HEK293 (cell line): Measurements from ENCODE around the gene PLCXD1.

Experiments
- CTCF ChIA-PET: fragments of 350-600 bp; formaldehyde crosslinking; extraction: SDS; loops from one replicate; lab custom pipeline; 2021; ENCODE audit warnings: antibody characterized with exemption; lab: Yijun Ruan, JAX
- POLR2A ChIA-PET: fragments of 300-600 bp; formaldehyde crosslinking; extraction: SDS; loops from one replicate; lab custom pipeline; 2020; ENCODE audit warnings: antibody characterized with exemption, inconsistent platforms; lab: Yijun Ruan, JAX
- H3K27ac ChIP-seq: fragments of 200-500 bp; sonication (Bioruptor generic); 2 replicates; pipeline ENCODE4 v1.5.1; 2014; ENCODE audit warnings: low read depth, low read length, control low read depth, inconsistent platforms; ENCODE audit errors: extremely low read depth
- H3K36me3 ChIP-seq, 2 experiments: fragments of 200-500 bp in 1 of 2; sonication (Bioruptor generic) in 1 of 2; 1 replicate in 1 of 2; 2 replicates in 1 of 2; pipeline ENCODE4 v1.5.1; 2014 to 2017; ENCODE audit warnings: inconsistent platforms in 2 of 2, low read length in 2 of 2; ENCODE audit not compliant: control insufficient read depth in 2 of 2, insufficient read depth in 1 of 2
- H3K4me1 ChIP-seq: fragments of 200-500 bp; sonication (Bioruptor generic); 2 replicates; pipeline ENCODE4 v1.5.1; 2014; ENCODE audit warnings: mild to moderate bottlenecking, low read length, inconsistent platforms; ENCODE audit not compliant: control insufficient read depth, insufficient read depth
- H3K4me3 ChIP-seq: 2 replicates; pipeline ENCODE4 v1.5.1; 2011; ENCODE audit warnings: low read depth, mild to moderate bottlenecking, control low read depth, low read length, moderate library complexity
- H3K9me3 ChIP-seq: fragments of 200-500 bp; sonication (Bioruptor generic); 2 replicates; pipeline ENCODE4 v1.5.1; 2014; ENCODE audit warnings: low read depth, low read length, inconsistent platforms; ENCODE audit not compliant: control insufficient read depth, insufficient read depth
- KLF9 ChIP-seq: fragments of 450-650 bp; formaldehyde crosslinking; IDR thresholded peaks from 2 replicates; pipeline ENCODE4 v1.5.1; 2016; ENCODE audit warnings: missing biosample characterization, missing genetic modification characterization, low read depth
- MEIS1 ChIP-seq: sonication (generic); formaldehyde crosslinking; IDR thresholded peaks from 2 replicates; pipeline ENCODE4 v1.8.1; 2022; ENCODE audit warnings: missing genetic modification reagents, mild to moderate bottlenecking, borderline replicate concordance
- MZF1 ChIP-seq: fragments of 450-650 bp; formaldehyde crosslinking; IDR thresholded peaks from 2 replicates; pipeline ENCODE4 v1.5.1; 2017; ENCODE audit warnings: missing biosample characterization, missing genetic modification characterization, borderline replicate concordance
- PRDM4 ChIP-seq: fragments of 450-650 bp; formaldehyde crosslinking; IDR thresholded peaks from 2 replicates; pipeline ENCODE4 v1.5.1; 2017; ENCODE audit warnings: missing biosample characterization, missing genetic modification characterization
- YY1 ChIP-seq: fragments of 450-650 bp; formaldehyde crosslinking; IDR thresholded peaks from 2 replicates; pipeline ENCODE4 v1.5.1; 2018; ENCODE audit warnings: missing biosample characterization, missing genetic modification characterization
- ZBTB17 ChIP-seq: fragments of 450-650 bp; formaldehyde crosslinking; IDR thresholded peaks from 2 replicates; pipeline ENCODE4 v1.5.1; 2016; ENCODE audit warnings: missing biosample characterization, missing genetic modification characterization
- ZNF146 ChIP-seq: fragments of 450-650 bp; formaldehyde crosslinking; IDR thresholded peaks from 2 replicates; pipeline ENCODE4 v1.5.1; 2016; ENCODE audit warnings: missing biosample characterization, missing genetic modification characterization
- ZNF174 ChIP-seq: fragments of 450-650 bp; formaldehyde crosslinking; IDR thresholded peaks from 2 replicates; pipeline ENCODE4 v1.5.0; 2017; ENCODE audit warnings: missing biosample characterization, mild to moderate bottlenecking, missing genetic modification characterization
- ZNF202 ChIP-seq: fragments of 450-650 bp; formaldehyde crosslinking; IDR thresholded peaks from 2 replicates; pipeline ENCODE4 v1.5.1; 2016; ENCODE audit warnings: missing biosample characterization, missing genetic modification characterization, borderline replicate concordance
- ZNF214 ChIP-seq: fragments of 450-650 bp; formaldehyde crosslinking; IDR thresholded peaks from 2 replicates; pipeline ENCODE4 v1.5.1; 2017; ENCODE audit warnings: missing biosample characterization, mild to moderate bottlenecking, missing genetic modification characterization, borderline replicate concordance
- ZNF248 ChIP-seq: fragments of 450-650 bp; formaldehyde crosslinking; IDR thresholded peaks from 2 replicates; pipeline ENCODE4 v1.5.1; 2017; ENCODE audit warnings: missing biosample characterization, missing genetic modification characterization
- ZNF404 ChIP-seq: fragments of 450-650 bp; formaldehyde crosslinking; IDR thresholded peaks from 2 replicates; pipeline ENCODE4 v1.5.1; 2017; ENCODE audit warnings: missing biosample characterization, missing genetic modification characterization
- ZNF433 ChIP-seq: fragments of 450-650 bp; formaldehyde crosslinking; IDR thresholded peaks from 2 replicates; pipeline ENCODE4 v1.5.1; 2016; ENCODE audit warnings: missing biosample characterization, missing genetic modification characterization, low read depth
- ZNF530 ChIP-seq: fragments of 450-650 bp; formaldehyde crosslinking; IDR thresholded peaks from 2 replicates; pipeline ENCODE4 v1.5.1; 2016; ENCODE audit warnings: low read depth, missing biosample characterization, missing genetic modification characterization
- ZNF549 ChIP-seq: fragments of 450-650 bp; IDR thresholded peaks from 2 replicates; pipeline ENCODE4 v1.5.1; 2018; ENCODE audit warnings: missing biosample characterization, missing genetic modification characterization, mild to moderate bottlenecking, inconsistent platforms, moderate library complexity
- ZNF624 ChIP-seq: fragments of 450-650 bp; formaldehyde crosslinking; IDR thresholded peaks from 2 replicates; pipeline ENCODE4 v1.5.1; 2017; ENCODE audit warnings: missing biosample characterization, missing genetic modification characterization
- ZNF645 ChIP-seq: fragments of 450-650 bp; formaldehyde crosslinking; IDR thresholded peaks from 2 replicates; pipeline ENCODE4; 2016; ENCODE audit warnings: missing biosample characterization, missing genetic modification characterization
- ZNF701 ChIP-seq: fragments of 450-650 bp; formaldehyde crosslinking; IDR thresholded peaks from 2 replicates; pipeline ENCODE4 v1.5.1; 2016; ENCODE audit warnings: missing biosample characterization, missing genetic modification characterization
- ZNF768 ChIP-seq: fragments of 450-650 bp; formaldehyde crosslinking; IDR thresholded peaks from 2 replicates; pipeline ENCODE4 v1.5.1; 2018; ENCODE audit warnings: missing biosample characterization, mild to moderate bottlenecking, missing genetic modification characterization
- ZNF776 ChIP-seq: fragments of 450-650 bp; formaldehyde crosslinking; IDR thresholded peaks from 2 replicates; pipeline ENCODE4 v1.5.0; 2017; ENCODE audit warnings: missing biosample characterization, missing genetic modification characterization, borderline replicate concordance
- ZNF791 ChIP-seq: fragments of 450-650 bp; formaldehyde crosslinking; IDR thresholded peaks from 2 replicates; pipeline ENCODE4 v1.5.1; 2016; ENCODE audit warnings: missing biosample characterization, missing genetic modification characterization
- ZSCAN23 ChIP-seq: fragments of 450-650 bp; formaldehyde crosslinking; IDR thresholded peaks from 2 replicates; pipeline ENCODE4 v1.5.1; 2016; ENCODE audit warnings: missing biosample characterization, missing genetic modification characterization
- TF ChIP-seq, protein P1 (sequence below): fragments of 450-650 bp; formaldehyde crosslinking; IDR thresholded peaks from 2 replicates; pipeline ENCODE4 v1.5.1; 2016; ENCODE audit warnings: missing biosample characterization, missing genetic modification characterization
- TF ChIP-seq, protein P2 (sequence below): fragments of 450-650 bp; formaldehyde crosslinking; IDR thresholded peaks from 2 replicates; pipeline ENCODE4 v1.5.1; 2016; ENCODE audit warnings: missing biosample characterization, missing genetic modification characterization
- TF ChIP-seq, protein P3 (sequence below): fragments of 450-650 bp; IDR thresholded peaks from 2 replicates; pipeline ENCODE4 v1.5.1; 2018; ENCODE audit warnings: missing biosample characterization, mild to moderate bottlenecking, missing genetic modification characterization
- TF ChIP-seq, protein P4 (sequence below): fragments of 450-650 bp; formaldehyde crosslinking; IDR thresholded peaks from 2 replicates; pipeline ENCODE4 v1.5.1; 2016; ENCODE audit warnings: missing biosample characterization, missing genetic modification characterization

PLCXD1 gene

GRCh38 chrX:340641-341423 lies 59.7 kb downstream of the PLCXD1 start (continued):
- TF ChIP-seq, protein P1, sequence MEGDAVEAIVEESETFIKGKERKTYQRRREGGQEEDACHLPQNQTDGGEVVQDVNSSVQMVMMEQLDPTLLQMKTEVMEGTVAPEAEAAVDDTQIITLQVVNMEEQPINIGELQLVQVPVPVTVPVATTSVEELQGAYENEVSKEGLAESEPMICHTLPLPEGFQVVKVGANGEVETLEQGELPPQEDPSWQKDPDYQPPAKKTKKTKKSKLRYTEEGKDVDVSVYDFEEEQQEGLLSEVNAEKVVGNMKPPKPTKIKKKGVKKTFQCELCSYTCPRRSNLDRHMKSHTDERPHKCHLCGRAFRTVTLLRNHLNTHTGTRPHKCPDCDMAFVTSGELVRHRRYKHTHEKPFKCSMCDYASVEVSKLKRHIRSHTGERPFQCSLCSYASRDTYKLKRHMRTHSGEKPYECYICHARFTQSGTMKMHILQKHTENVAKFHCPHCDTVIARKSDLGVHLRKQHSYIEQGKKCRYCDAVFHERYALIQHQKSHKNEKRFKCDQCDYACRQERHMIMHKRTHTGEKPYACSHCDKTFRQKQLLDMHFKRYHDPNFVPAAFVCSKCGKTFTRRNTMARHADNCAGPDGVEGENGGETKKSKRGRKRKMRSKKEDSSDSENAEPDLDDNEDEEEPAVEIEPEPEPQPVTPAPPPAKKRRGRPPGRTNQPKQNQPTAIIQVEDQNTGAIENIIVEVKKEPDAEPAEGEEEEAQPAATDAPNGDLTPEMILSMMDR = no peak
- TF ChIP-seq, protein P2, sequence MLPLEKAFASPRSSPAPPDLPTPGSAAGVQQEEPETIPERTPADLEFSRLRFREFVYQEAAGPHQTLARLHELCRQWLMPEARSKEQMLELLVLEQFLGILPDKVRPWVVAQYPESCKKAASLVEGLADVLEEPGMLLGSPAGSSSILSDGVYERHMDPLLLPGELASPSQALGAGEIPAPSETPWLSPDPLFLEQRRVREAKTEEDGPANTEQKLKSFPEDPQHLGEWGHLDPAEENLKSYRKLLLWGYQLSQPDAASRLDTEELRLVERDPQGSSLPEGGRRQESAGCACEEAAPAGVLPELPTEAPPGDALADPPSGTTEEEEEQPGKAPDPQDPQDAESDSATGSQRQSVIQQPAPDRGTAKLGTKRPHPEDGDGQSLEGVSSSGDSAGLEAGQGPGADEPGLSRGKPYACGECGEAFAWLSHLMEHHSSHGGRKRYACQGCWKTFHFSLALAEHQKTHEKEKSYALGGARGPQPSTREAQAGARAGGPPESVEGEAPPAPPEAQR (tag by site-specific recombination) = no peak
- TF ChIP-seq ZNF530 = no peak
- TF ChIP-seq ZNF174 = no peak
- no peak for TF ChIP-seq ZNF248 (tag by site-specific recombination)
- TF ChIP-seq ZNF645 (tag by site-specific recombination) = no peak
- no peak for TF ChIP-seq YY1 (tag by site-specific recombination)
- no peak for TF ChIP-seq ZNF433 (tag by site-specific recombination)
- TF ChIP-seq ZNF146 = no peak
- TF ChIP-seq, all 188 proteins: peak for 0

DNA sequence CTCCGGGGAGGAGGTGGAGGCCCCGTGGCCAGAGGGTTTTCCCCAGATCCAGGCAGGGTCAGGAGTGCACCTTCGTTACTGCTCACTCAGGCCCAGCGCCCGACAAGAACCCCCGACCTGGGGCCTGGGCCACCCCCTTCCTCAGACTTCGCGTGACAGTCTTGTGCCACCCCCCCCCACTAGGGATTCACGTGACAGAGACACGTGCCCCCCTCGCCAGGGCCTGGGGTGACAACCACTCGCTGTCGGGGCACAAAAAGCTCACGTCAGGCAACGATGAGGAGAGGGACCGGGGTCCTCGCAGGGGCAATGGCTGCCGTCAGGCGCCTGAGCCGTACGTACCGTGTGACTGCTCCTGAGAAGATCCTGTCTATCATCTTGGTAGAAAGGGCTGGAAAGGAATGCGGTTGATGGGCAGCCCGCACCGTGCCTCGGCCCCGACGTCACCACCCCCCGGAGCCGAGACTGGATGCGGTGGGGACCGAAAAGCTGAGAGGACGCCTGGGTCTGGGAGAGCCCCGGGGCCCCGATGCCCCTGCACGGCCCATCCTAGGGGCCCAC lies 60.4 kb downstream of the PLCXD1 start:
- Histone ChIP-seq H3K9me3 (no peaks in the 10 kb centered on the region), H3K4me3 (no peak overlapping the region), H3K4me1 (no peaks in the 10 kb centered on the region), H3K36me3 (peaks cover 0 to 36% of the 10 kb centered on the region in 2 experiments; a peak in 1 of 3 replicates), H3K27ac (no peak overlapping the region)
- CTCF ChIA-PET = no interaction called here
- POLR2A ChIA-PET = no interaction called here
- TF ChIP-seq ZSCAN23 (no peak), ZNF202 (no peak), ZNF701 (tag by site-specific recombination) (no peak), MZF1 (tag by site-specific recombination) (no peak), PRDM4 (tag by site-specific recombination) (no peak), ZNF624 (tag by site-specific recombination) (no peak), ZBTB17 (tag by site-specific recombination) (no peak), MEIS1 (no peak), ZNF791 (tag by site-specific recombination) (no peak), KLF9 (tag by site-specific recombination) (no peak), ZNF404 (tag by site-specific recombination) (no peak), ZNF214 (tag by site-specific recombination) (no peak), ZNF768 (no peak), ZNF549 (tag by site-specific recombination) (no peak), ZNF776 (no peak)
- TF ChIP-seq, protein P3, sequence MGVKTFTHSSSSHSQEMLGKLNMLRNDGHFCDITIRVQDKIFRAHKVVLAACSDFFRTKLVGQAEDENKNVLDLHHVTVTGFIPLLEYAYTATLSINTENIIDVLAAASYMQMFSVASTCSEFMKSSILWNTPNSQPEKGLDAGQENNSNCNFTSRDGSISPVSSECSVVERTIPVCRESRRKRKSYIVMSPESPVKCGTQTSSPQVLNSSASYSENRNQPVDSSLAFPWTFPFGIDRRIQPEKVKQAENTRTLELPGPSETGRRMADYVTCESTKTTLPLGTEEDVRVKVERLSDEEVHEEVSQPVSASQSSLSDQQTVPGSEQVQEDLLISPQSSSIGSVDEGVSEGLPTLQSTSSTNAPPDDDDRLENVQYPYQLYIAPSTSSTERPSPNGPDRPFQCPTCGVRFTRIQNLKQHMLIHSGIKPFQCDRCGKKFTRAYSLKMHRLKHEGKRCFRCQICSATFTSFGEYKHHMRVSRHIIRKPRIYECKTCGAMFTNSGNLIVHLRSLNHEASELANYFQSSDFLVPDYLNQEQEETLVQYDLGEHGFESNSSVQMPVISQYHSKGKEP (tag by site-specific recombination) = no peak
- TF ChIP-seq, protein P4, sequence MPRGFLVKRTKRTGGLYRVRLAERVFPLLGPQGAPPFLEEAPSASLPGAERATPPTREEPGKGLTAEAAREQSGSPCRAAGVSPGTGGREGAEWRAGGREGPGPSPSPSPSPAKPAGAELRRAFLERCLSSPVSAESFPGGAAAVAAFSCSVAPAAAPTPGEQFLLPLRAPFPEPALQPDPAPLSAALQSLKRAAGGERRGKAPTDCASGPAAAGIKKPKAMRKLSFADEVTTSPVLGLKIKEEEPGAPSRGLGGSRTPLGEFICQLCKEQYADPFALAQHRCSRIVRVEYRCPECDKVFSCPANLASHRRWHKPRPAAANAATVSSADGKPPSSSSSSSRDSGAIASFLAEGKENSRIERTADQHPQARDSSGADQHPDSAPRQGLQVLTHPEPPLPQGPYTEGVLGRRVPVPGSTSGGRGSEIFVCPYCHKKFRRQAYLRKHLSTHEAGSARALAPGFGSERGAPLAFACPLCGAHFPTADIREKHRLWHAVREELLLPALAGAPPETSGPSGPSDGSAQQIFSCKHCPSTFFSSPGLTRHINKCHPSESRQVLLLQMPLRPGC (tag by site-specific recombination) = no peak
